Measurements from ENCODE around the gene GALNT13. TPM values are rescaled to one million over a fixed set of nuclear protein-coding genes. Genes with fewer than 3 reads are reported as not detected.

The GALNT13 gene
- total RNA-seq, 2 experiments from 2014 or later: not detected

GRCh38 chr2:154132827-154133226 is 261.1 kb downstream of the GALNT13 start:
- no peak for TF ChIP-seq CTCF (IDR thresholded peaks at IDR 0.05)
- no peaks in the 10 kb centered on the region for H3K36me3 ChIP-seq (ENCODE audit: insufficient read depth, low read length)
- H3K4me1 Mint-ChIP-seq (ENCODE audit: low read depth): no peaks in the 10 kb centered on the region
- H3K36me3 Mint-ChIP-seq (ENCODE audit: low read depth): no peaks in the 10 kb centered on the region
- no peaks in the 10 kb centered on the region for H3K4me1 ChIP-seq (ENCODE audit: insufficient read depth, low read length)
- peaks cover 0 to 3% of the 10 kb centered on the region in 2 experiments for H3K9me3 ChIP-seq (ENCODE audit: control insufficient read depth in 1 of 2, insufficient read depth in 1 of 2, low read length in 2 of 2)
- H3K27me3 Mint-ChIP-seq: no peaks in the 10 kb centered on the region
- intact Hi-C loops (cut with DNase I, micrococcal nuclease): no loop called here
- ChIA-PET CTCF (no interaction called here), POLR2A (no interaction called here)
- no peak for DNase-seq
- no peak overlapping the region for H3K27ac Mint-ChIP-seq
- no peak overlapping the region for H3K27ac ChIP-seq (ENCODE audit: low read depth in 1 of 2, low read length in 2 of 2)
- peaks cover 12% of the 10 kb centered on the region for H3K9me3 Mint-ChIP-seq
- ATAC-seq (ENCODE audit: poor library complexity): no peak
- no peaks in the 10 kb centered on the region for H3K27me3 ChIP-seq (ENCODE audit: control insufficient read depth in 1 of 2, insufficient read depth in 2 of 2, low read length in 2 of 2)
- no peak overlapping the region for H3K4me3 Mint-ChIP-seq
- no peak overlapping the region for H3K4me3 ChIP-seq (ENCODE audit: low read length)

- no peaks in the 10 kb centered on the region for H3K36me3 ChIP-seq (ENCODE audit: insufficient read depth, low read length)
- H3K4me3 ChIP-seq (ENCODE audit: low read length): no peak overlapping the region
- no peak overlapping the region for H3K27ac ChIP-seq (ENCODE audit: low read depth in 1 of 2, low read length in 2 of 2)
- Mint-ChIP-seq H3K27me3 (no peaks in the 10 kb centered on the region), H3K36me3 (ENCODE audit: low read depth) (no peaks in the 10 kb centered on the region), H3K27ac (no peak overlapping the region), H3K4me1 (ENCODE audit: low read depth) (no peaks in the 10 kb centered on the region), H3K9me3 (peaks cover 9% of the 10 kb centered on the region), H3K4me3 (no peak overlapping the region)
- no peak for ATAC-seq (ENCODE audit: poor library complexity)
- intact Hi-C loops (cut with DNase I, micrococcal nuclease): no loop called here
- no peak for DNase-seq
- CTCF ChIA-PET: no interaction called here
- no peak for TF ChIP-seq CTCF (IDR thresholded peaks at IDR 0.05)
- H3K4me1 ChIP-seq (ENCODE audit: insufficient read depth, low read length): no peaks in the 10 kb centered on the region
- H3K27me3 ChIP-seq (ENCODE audit: control insufficient read depth in 1 of 2, insufficient read depth in 2 of 2, low read length in 2 of 2): no peaks in the 10 kb centered on the region
- peaks cover 0 to 3% of the 10 kb centered on the region in 2 experiments for H3K9me3 ChIP-seq (ENCODE audit: control insufficient read depth in 1 of 2, insufficient read depth in 1 of 2, low read length in 2 of 2)
- POLR2A ChIA-PET: no interaction called here
Measured at GRCh38 chr2:154133823-154134222, 262.1 kb downstream of the GALNT13 start.

- no peak overlapping the region for H3K4me3 ChIP-seq (ENCODE audit: low read length)
- ATAC-seq (ENCODE audit: poor library complexity): no peak
- H3K27ac ChIP-seq (ENCODE audit: low read depth in 1 of 2, low read length in 2 of 2): no peak overlapping the region
- H3K36me3 Mint-ChIP-seq (ENCODE audit: low read depth): no peaks in the 10 kb centered on the region
- no peaks in the 10 kb centered on the region for H3K4me1 Mint-ChIP-seq (ENCODE audit: low read depth)
- DNase-seq: no peak
- no peaks in the 10 kb centered on the region for H3K9me3 ChIP-seq (ENCODE audit: control insufficient read depth in 1 of 2, insufficient read depth in 1 of 2, low read length in 2 of 2)
- no peak for TF ChIP-seq CTCF (IDR thresholded peaks at IDR 0.05)
- no peak overlapping the region for H3K4me3 Mint-ChIP-seq
- intact Hi-C loops (cut with DNase I, micrococcal nuclease): no loop called here
- H3K27me3 Mint-ChIP-seq: no peaks in the 10 kb centered on the region
- no peaks in the 10 kb centered on the region for H3K4me1 ChIP-seq (ENCODE audit: insufficient read depth, low read length)
- no peaks in the 10 kb centered on the region for H3K9me3 Mint-ChIP-seq
- ChIA-PET CTCF (no interaction called here), POLR2A (no interaction called here)
- H3K27me3 ChIP-seq (ENCODE audit: control insufficient read depth in 1 of 2, insufficient read depth in 2 of 2, low read length in 2 of 2): no peaks in the 10 kb centered on the region
- H3K36me3 ChIP-seq (ENCODE audit: insufficient read depth, low read length): no peaks in the 10 kb centered on the region
- no peak overlapping the region for H3K27ac Mint-ChIP-seq
Measured at GRCh38 chr2:154140249-154141025, 268.7 kb downstream of the GALNT13 start.
